Motor neuron (in vitro differentiated cells): ENCODE data around the gene PSKH1. TPM values are rescaled to one million over a fixed set of nuclear protein-coding genes. Genes with fewer than 3 reads are reported as not detected.

Source experiments
- ATAC-seq, 8 experiments: fragments of 200-7000 bp; cut with Tn5 transposase; replicated peaks in 6 of 8; 2 replicates each; pipeline ENCODE4 v1.8.0; 2021; ENCODE audit warnings: mild to moderate bottlenecking in 8 of 8, moderate library complexity in 8 of 8
- H3K27ac ChIP-seq, 2 donors: fragments of 250-450 bp; sonication (Bioruptor Pico); 2 replicates each; pipeline ENCODE4 v1.9.0; 2021; ENCODE audit warnings: antibody characterized with exemption in 2 of 2, mild to moderate bottlenecking in 2 of 2, moderate library complexity in 1 of 2
- H3K4me1 ChIP-seq, 2 donors: fragments of 250-450 bp; sonication (Bioruptor Pico); replicated peaks in 1 of 2; 2 replicates each; pipeline ENCODE4 v1.6.1; 2021; ENCODE audit warnings: antibody characterized with exemption in 2 of 2, mild to moderate bottlenecking in 2 of 2, moderate library complexity in 1 of 2
- H3K4me3 ChIP-seq, 5 donors: fragments of 250-450 bp; sonication (Bioruptor Pico); 2 replicates each; pipeline ENCODE4 v1.9.0; 2021; ENCODE audit warnings: antibody characterized with exemption in 5 of 5, mild to moderate bottlenecking in 5 of 5, moderate library complexity in 4 of 5
- WGBS, 10 experiments: fragments of 450-650 bp; shearing (Covaris generic); methylation state at CpG; one replicate each; pipeline ENCODE4 v1.0.0; 2022; 5-methylcytosine and 5-hydroxymethylcytosine counted together
- in situ Hi-C, 9 experiments: fragments of 400-800 bp; cut with MboI; loops; one replicate each; pipeline ENCODE4 v1.15.0; 2021; ENCODE audit warnings: low sequenced_read_pairs in 9 of 9, low pct_unique_long_range_greater_than_20kb in 2 of 9; ENCODE audit not compliant: unreplicated experiment in 9 of 9
- total RNA-seq, 8 experiments: library from RNA; unstranded; fragments of 300-600 nt; gene quantifications; 2 replicates each; pipeline versions ENCODE4 v1.2.3 to v1.2.4, GENCODE V29; 2022

The PSKH1 gene
- total RNA-seq, 8 experiments from 2014 or later: 7.2 to 35.2 (median 13.9) TPM

GRCh38 chr16:67883146-67883871, 9.7 kb upstream of the PSKH1 start:
- in situ Hi-C loops: no loop called here

DNA sequence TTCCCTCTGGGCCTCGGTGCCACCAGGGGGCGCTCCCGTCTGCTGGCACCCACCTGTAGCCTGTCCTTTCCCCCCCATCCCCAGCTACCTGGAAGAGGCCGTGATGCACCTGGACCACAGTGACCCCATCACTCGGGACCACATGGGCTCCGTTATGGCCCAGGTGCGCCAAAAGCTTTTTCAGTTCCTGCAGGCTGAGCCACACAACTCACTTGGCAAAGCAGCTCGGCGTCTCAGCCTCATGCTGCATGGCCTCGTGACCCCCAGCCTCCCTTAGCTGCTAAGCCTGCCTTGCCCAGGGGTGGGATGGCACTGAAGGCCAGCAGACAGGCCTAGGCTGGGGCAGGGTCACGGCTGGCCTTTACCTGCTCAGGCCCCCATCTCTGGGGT, 9.2 kb upstream of the PSKH1 start:
- H3K27ac ChIP-seq: no peak overlapping the region
- 40 to 100% (median 91%) methylated on average over 1 to 8 of the region's 11 CpGs; no CpG with 5 or more reads in 6 of the 10 experiments for WGBS, 10 experiments
- in situ Hi-C loops: no loop called here
- H3K4me3 ChIP-seq: no peak overlapping the region
- peaks cover 2 to 6% of the 10 kb centered on the region in 2 donors for H3K4me1 ChIP-seq
- ATAC-seq: peak; percentile 28 to 62 (median 44)

More at GRCh38 chr16:67883146-67883871, 9.7 kb upstream of the PSKH1 start:
- Histone ChIP-seq H3K4me1 (peaks cover 2 to 6% of the 10 kb centered on the region in 2 donors), H3K4me3 (no peak overlapping the region), H3K27ac (no peak overlapping the region)
- ATAC-seq: no peak
- WGBS, 10 experiments: 60 to 100% (median 88%) methylated on average over 1 to 6 of the region's 6 CpGs; no CpG with 5 or more reads in 5 of the 10 experiments

DNA sequence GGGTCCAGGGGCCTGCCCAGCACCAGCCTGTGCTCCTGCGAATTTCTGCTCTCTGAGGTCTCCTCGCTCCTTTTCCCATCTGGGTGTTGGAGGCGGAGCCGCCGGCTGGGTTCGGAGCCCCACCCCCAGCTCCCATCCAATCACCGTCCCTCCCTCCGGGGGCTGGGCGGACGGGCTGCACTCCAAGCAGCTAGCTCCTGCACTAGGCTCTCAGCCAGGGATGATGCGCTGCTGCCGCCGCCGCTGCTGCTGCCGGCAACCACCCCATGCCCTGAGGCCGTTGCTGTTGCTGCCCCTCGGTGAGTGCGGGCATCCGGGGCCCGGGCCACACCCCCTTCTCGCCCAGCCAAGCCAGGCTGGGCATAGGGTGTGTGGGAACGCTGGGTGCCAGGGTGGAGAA, 8.4 kb upstream of the PSKH1 start, which contains the start of gene NRN1L:
Gene NRN1L (plus strand): TSS at position 202 of the 400 bp plus-strand sequence. CDS start 19 bp downstream, at position 221.
- 0 to 40% (median 8%) methylated on average over 1 to 10 of the region's 22 CpGs; no CpG with 5 or more reads in 5 of the 10 experiments for WGBS, 10 experiments
- no peak within 1 kb of the TSS for H3K4me3 ChIP-seq
- H3K4me1 ChIP-seq: peaks cover 2 to 6% of the 10 kb centered on the region in 2 donors
- in situ Hi-C loops: no loop called here
- no peak within 1 kb of the TSS for H3K27ac ChIP-seq
- peak; percentile 89 to 98 (median 94) for ATAC-seq

- in situ Hi-C loops: no loop called here
- Histone ChIP-seq H3K4me1 (peaks cover 2 to 6% of the 10 kb centered on the region in 2 donors), H3K4me3 (no peak overlapping the region), H3K27ac (no peak overlapping the region)
- WGBS, 10 experiments: no CpG with 5 or more reads among the region's 12 CpGs
- ATAC-seq: no peak
These were observed 7.5 kb upstream of the PSKH1 start for GRCh38 chr16:67885545-67885944.

DNA sequence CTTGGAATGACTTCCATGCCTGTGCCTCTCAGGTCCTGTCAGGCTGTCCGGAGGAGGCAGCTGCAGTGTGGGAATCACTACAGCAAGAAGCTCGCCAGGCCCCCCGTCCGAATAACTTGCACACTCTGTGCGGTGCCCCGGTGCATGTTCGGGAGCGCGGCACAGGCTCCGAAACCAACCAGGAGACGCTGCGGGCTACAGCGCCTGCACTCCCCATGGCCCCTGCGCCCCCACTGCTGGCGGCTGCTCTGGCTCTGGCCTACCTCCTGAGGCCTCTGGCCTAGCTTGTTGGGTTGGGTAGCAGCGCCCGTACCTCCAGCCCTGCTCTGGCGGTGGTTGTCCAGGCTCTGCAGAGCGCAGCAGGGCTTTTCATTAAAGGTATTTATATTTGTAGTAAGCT, 7.1 kb upstream of the PSKH1 start:
- Histone ChIP-seq H3K4me3 (no peak overlapping the region), H3K27ac (no peak overlapping the region), H3K4me1 (peaks cover 2 to 6% of the 10 kb centered on the region in 2 donors)
- WGBS, 10 experiments: 82 to 92% (median 83%) methylated on average over 2 to 7 of the region's 19 CpGs; no CpG with 5 or more reads in 7 of the 10 experiments
- no peak for ATAC-seq
- in situ Hi-C loops: no loop called here

DNA sequence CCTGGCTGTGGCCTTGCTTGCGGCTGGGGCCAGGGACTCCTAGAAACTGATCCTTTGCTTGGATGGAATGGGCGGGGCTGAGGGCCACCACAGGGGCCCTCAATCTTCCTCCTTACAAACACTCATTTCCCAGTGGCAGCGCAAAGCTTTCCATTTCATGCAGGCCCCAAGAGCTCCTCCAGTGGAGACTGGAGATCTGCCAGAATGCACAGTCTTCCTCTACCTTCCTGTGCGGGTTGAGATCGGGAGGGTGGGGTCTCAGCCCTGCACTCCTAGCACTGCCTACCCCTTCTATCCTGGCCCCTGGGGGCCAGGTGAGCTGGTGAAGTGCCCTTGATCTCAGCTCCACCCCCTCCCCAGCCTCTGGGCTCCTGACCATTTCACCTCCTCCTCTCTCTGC, 6.7 kb upstream of the PSKH1 start:
- Histone ChIP-seq H3K4me1 (peaks cover 2 to 6% of the 10 kb centered on the region in 2 donors), H3K27ac (no peak overlapping the region), H3K4me3 (no peak overlapping the region)
- 100% methylated on average over 1 to 2 of the region's 5 CpGs; no CpG with 5 or more reads in 6 of the 10 experiments for WGBS, 10 experiments
- in situ Hi-C loops: no loop called here
- ATAC-seq: no peak

GRCh38 chr16:67888331-67888730, 4.7 kb upstream of the PSKH1 start:
- peaks cover 4 to 8% of the 10 kb centered on the region in 2 donors for H3K4me1 ChIP-seq
- in situ Hi-C loops: no loop called here
- H3K27ac ChIP-seq: no peak overlapping the region
- no peak overlapping the region for H3K4me3 ChIP-seq
- WGBS, 10 experiments: 30 to 90% (median 50%) methylated on average over 1 to 2 of the region's 3 CpGs; no CpG with 5 or more reads in 5 of the 10 experiments
- no peak for ATAC-seq

DNA sequence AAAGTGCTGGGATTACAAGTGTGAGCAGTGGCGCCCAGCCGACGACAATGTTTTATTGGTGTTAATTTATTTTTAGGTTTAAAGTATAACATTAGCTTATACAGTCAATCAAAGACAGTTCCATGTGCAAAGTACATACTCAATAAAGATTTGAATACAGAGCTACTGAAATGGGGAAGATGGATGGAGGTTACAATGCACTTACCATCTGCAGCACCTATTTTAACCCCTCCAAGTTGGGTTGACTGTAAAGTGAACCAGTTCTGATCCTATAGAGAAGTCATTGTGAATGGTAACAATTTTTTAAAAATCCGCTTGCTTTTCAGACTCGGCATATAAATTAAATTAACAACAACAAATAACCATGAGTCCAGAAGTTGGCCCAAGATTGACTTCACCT, 679 bp upstream of the PSKH1 start:
- no peak for ATAC-seq
- WGBS, 10 experiments: 0 to 76% (median 56%) methylated on average over 1 to 5 of the region's 5 CpGs; no CpG with 5 or more reads in 2 of the 10 experiments
- Histone ChIP-seq H3K4me1 (peaks cover 10 to 11% of the 10 kb centered on the region in 2 donors), H3K4me3 (peak overlapping the region; percentile 81 to 98 (median 96)), H3K27ac (no peak overlapping the region)
- in situ Hi-C loops: no loop called here

- peak overlapping the region; percentile 81 to 98 (median 96) for H3K4me3 ChIP-seq
- 0 to 60% (median 27%) methylated on average over 1 to 10 of the region's 14 CpGs; no CpG with 5 or more reads in 2 of the 10 experiments for WGBS, 10 experiments
- ATAC-seq: peak in 1 of 8 experiments; percentile 1
- H3K4me1 ChIP-seq: peaks cover 10 to 13% of the 10 kb centered on the region in 2 donors
- in situ Hi-C loops: no loop called here
- H3K27ac ChIP-seq: peak overlapping the region; percentile 87 to 96
These were observed 817 bp downstream of the PSKH1 start for GRCh38 chr16:67893743-67894399.

DNA sequence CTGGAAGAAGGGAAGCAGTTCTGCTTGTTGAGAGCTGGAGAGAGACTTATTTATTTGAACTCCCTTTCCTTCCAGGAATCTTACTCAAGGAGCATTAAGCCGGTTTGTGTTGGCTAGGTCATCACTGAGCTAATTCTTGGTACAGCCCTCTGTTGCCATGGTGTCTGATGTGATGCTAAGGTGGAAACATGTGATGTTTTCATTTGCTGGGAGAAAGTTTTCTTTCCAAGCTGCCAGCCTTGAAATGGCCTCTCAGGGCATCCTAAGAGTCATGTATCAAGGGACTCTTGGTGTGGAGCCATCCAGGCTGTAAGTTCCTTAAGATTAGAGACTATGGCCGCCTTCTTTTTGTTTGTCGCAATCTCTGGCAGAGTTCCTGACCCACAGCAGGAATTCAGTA, 4.2 kb downstream of the PSKH1 start:
- in situ Hi-C loops: no loop called here
- peak in 5 of 8 experiments; percentile 4 to 58 (median 11) for ATAC-seq
- H3K4me3 ChIP-seq: no peak overlapping the region
- H3K4me1 ChIP-seq: peaks cover 10 to 11% of the 10 kb centered on the region in 2 donors
- WGBS, 10 experiments: 46 to 100% (median 78%) methylated on average over 1 to 3 of the region's 3 CpGs; no CpG with 5 or more reads in 2 of the 10 experiments
- no peak overlapping the region for H3K27ac ChIP-seq

GRCh38 chr16:67901734-67902133, 8.7 kb downstream of the PSKH1 start:
- ATAC-seq: no peak
- 82 to 100% (median 98%) methylated on average over 1 to 4 of the region's 5 CpGs; no CpG with 5 or more reads in 2 of the 10 experiments for WGBS, 10 experiments
- in situ Hi-C loops: no loop called here
- H3K4me1 ChIP-seq: peaks cover 0 to 2% of the 10 kb centered on the region in 2 donors
- H3K27ac ChIP-seq: no peak overlapping the region
- H3K4me3 ChIP-seq: no peak overlapping the region

DNA sequence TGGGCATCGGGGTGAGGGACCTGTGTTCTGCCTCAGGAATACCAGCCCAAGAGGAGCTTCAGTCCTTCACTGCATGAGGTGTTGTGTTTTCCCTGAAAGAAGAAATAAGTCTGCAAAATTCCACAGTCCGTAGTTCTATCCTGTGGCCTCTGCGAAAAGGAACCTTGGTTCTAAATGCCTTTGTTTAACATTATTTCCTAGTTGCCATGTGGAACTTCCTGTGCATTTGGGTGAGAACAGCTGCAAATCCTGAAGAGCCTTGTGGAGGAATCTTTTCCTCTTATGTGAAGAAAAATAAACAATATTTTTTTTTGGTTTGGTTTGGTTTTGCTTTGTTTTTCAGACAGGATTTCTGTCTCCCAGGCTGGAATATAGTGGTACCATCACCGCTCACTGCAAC, 9.8 kb downstream of the PSKH1 start:
- in situ Hi-C loops: no loop called here
- H3K4me1 ChIP-seq: no peaks in the 10 kb centered on the region
- no peak overlapping the region for H3K4me3 ChIP-seq
- no peak for ATAC-seq
- WGBS, 10 experiments: 89 to 100% (median 96%) methylated on average over 2 to 4 of the region's 4 CpGs; no CpG with 5 or more reads in 3 of the 10 experiments
- H3K27ac ChIP-seq: no peak overlapping the region
